MM.1S (cell line): ENCODE data around the gene ZNF219.

Source experiments
- DNase-seq: peaks from one replicate; pipeline ENCODE4 v3.0.0-alpha.2; 2015
- H2AFZ ChIP-seq: fragments of 300-600 bp; sonication (generic); 2 replicates; pipeline ENCODE4 v1.6.0; 2016; ENCODE audit warnings: antibody characterized with exemption, low read length
- H3F3A ChIP-seq: fragments of 300-600 bp; sonication (generic); 2 replicates; pipeline ENCODE4 v1.6.1; 2016; ENCODE audit warnings: mild to moderate bottlenecking, antibody characterized with exemption, low read length, moderate library complexity, mixed read lengths; ENCODE audit not compliant: insufficient read depth
- H3K27ac ChIP-seq: fragments of 300-600 bp; sonication (generic); 2 replicates; pipeline ENCODE4 v1.5.1; 2016; ENCODE audit warnings: mild to moderate bottlenecking, low read length
- H3K27me3 ChIP-seq: fragments of 300-600 bp; sonication (generic); replicated peaks from 2 replicates; pipeline ENCODE4 v1.6.0; 2016; ENCODE audit warnings: low read length; ENCODE audit not compliant: insufficient read depth
- H3K36me3 ChIP-seq: fragments of 300-600 bp; sonication (generic); replicated peaks from 2 replicates; pipeline ENCODE4 v1.6.1; 2016; ENCODE audit warnings: mild to moderate bottlenecking, low read length, mixed read lengths; ENCODE audit not compliant: insufficient read depth
- H3K4me1 ChIP-seq: fragments of 300-600 bp; sonication (generic); 2 replicates; pipeline ENCODE4 v1.6.1; 2016; ENCODE audit warnings: low read length, mixed read lengths
- H3K4me2 ChIP-seq: fragments of 300-600 bp; sonication (generic); 2 replicates; pipeline ENCODE4 v1.6.0; 2016; ENCODE audit warnings: low read depth, low read length
- H3K4me3 ChIP-seq: fragments of 300-600 bp; sonication (generic); 2 replicates; pipeline ENCODE4 v1.5.1; 2016; ENCODE audit warnings: low read length, mixed read lengths
- H3K79me2 ChIP-seq: fragments of 300-600 bp; sonication (generic); 2 replicates; pipeline ENCODE4 v1.6.1; 2016; ENCODE audit warnings: mixed run types, low read length, mixed read lengths
- H3K9ac ChIP-seq: fragments of 300-600 bp; sonication (generic); 2 replicates; pipeline ENCODE4 v1.6.1; 2016; ENCODE audit warnings: low read length, mixed read lengths
- H3K9me2 ChIP-seq: fragments of 300-600 bp; sonication (generic); replicated peaks from 2 replicates; pipeline ENCODE4 v1.6.1; 2016; ENCODE audit warnings: mild to moderate bottlenecking, low read length, mixed read lengths; ENCODE audit not compliant: insufficient read depth
- H3K9me3 ChIP-seq: fragments of 300-600 bp; sonication (generic); replicated peaks from 2 replicates; pipeline ENCODE4 v1.6.1; 2016; ENCODE audit warnings: mild to moderate bottlenecking, low read length, mixed read lengths; ENCODE audit not compliant: insufficient read depth
- H4K20me1 ChIP-seq: fragments of 300-600 bp; sonication (generic); 2 replicates; pipeline ENCODE4 v1.6.1; 2016; ENCODE audit warnings: mild to moderate bottlenecking, low read length, moderate library complexity, mixed read lengths; ENCODE audit not compliant: insufficient read depth
- EZH2 ChIP-seq: fragments of 300-600 bp; sonication (generic); optimal IDR thresholded peaks from 2 replicates; pipeline ENCODE3; 2017; ENCODE audit warnings: low read depth, mild to moderate bottlenecking, antibody characterized with exemption, low read length, mixed read lengths
- EZH2phosphoT487 ChIP-seq: fragments of 300-600 bp; sonication (generic); IDR thresholded peaks from 2 replicates; pipeline ENCODE4 v1.6.1; 2018; ENCODE audit warnings: antibody characterized with exemption, low read length
- TF ChIP-seq, protein P1 (sequence below): fragments of 300-600 bp; sonication (generic); IDR thresholded peaks from 2 replicates; pipeline ENCODE4 v1.5.1; 2016; ENCODE audit warnings: antibody characterized with exemption, low read length, mixed read lengths

Gene ZNF219

DNA sequence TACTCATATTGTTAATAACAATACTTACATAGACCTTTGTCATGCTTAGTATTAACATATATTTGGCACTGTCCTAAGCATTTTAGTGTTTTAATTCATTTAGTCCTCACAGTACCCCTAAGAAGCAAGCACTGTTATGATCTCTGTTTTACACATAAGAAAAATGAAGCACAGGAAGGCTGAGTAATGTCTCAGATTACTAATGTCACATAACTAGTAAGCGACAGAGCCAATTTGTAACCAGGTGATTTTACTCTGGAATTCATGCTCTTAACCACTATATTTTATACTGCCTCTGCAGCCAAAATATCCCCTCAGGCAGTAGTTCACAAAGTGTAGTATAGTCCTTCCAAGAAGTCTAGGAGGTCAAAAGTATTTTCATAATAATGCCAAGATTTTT, 22.7 kb upstream of the ZNF219 start:
- no peaks in the 10 kb centered on the region for H3F3A ChIP-seq
- 0 out of 2 replicates have a peak, but pooled peaks cover 7% of the 10 kb centered on the region for H3K4me1 ChIP-seq
- no peak overlapping the region for H2AFZ ChIP-seq
- no peak overlapping the region for H3K4me2 ChIP-seq
- no peak overlapping the region for H3K27ac ChIP-seq
- no peaks in the 10 kb centered on the region for H3K9me2 ChIP-seq
- TF ChIP-seq EZH2 (no peak), EZH2phosphoT487 (no peak)
- TF ChIP-seq, protein P1, sequence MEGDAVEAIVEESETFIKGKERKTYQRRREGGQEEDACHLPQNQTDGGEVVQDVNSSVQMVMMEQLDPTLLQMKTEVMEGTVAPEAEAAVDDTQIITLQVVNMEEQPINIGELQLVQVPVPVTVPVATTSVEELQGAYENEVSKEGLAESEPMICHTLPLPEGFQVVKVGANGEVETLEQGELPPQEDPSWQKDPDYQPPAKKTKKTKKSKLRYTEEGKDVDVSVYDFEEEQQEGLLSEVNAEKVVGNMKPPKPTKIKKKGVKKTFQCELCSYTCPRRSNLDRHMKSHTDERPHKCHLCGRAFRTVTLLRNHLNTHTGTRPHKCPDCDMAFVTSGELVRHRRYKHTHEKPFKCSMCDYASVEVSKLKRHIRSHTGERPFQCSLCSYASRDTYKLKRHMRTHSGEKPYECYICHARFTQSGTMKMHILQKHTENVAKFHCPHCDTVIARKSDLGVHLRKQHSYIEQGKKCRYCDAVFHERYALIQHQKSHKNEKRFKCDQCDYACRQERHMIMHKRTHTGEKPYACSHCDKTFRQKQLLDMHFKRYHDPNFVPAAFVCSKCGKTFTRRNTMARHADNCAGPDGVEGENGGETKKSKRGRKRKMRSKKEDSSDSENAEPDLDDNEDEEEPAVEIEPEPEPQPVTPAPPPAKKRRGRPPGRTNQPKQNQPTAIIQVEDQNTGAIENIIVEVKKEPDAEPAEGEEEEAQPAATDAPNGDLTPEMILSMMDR = no peak
- H3K9ac ChIP-seq = no peak overlapping the region
- no peak for DNase-seq
- no peaks in the 10 kb centered on the region for H3K27me3 ChIP-seq
- H4K20me1 ChIP-seq = no peaks in the 10 kb centered on the region
- no peaks in the 10 kb centered on the region for H3K9me3 ChIP-seq
- H3K4me3 ChIP-seq = no peak overlapping the region
- no peaks in the 10 kb centered on the region for H3K79me2 ChIP-seq
- no peaks in the 10 kb centered on the region for H3K36me3 ChIP-seq

DNA sequence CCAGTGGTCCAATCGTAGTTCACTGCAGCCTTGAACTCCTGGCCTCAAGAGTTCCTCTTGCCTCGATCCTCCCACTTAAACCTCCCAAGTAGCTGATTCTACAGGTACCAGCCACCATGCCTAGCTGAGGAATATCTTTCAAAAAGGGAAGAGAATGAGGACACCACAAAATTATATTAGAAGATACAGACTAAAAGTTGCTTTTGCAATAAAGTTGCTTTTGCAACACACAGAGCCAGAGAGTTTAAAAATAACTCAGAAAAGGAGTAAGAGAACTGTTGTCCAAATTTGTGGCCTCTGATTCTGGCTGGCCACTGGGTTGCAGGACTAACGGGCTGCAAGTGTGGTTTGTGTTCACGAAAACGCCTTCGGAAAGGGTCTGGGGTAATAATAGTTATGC, 22.2 kb upstream of the ZNF219 start:
- H3K36me3 ChIP-seq = no peaks in the 10 kb centered on the region
- no peaks in the 10 kb centered on the region for H4K20me1 ChIP-seq
- no peaks in the 10 kb centered on the region for H3K9me2 ChIP-seq
- H3K4me3 ChIP-seq = no peak overlapping the region
- 0 out of 2 replicates have a peak, but pooled peaks cover 7% of the 10 kb centered on the region for H3K4me1 ChIP-seq
- H3K4me2 ChIP-seq = no peak overlapping the region
- H3K9ac ChIP-seq = no peak overlapping the region
- H3K9me3 ChIP-seq = no peaks in the 10 kb centered on the region
- H2AFZ ChIP-seq = no peak overlapping the region
- H3F3A ChIP-seq = no peaks in the 10 kb centered on the region
- no peak for DNase-seq
- H3K27ac ChIP-seq = no peak overlapping the region
- no peak for TF ChIP-seq EZH2
- no peak for TF ChIP-seq EZH2phosphoT487
- TF ChIP-seq, protein P1 = no peak
- H3K79me2 ChIP-seq = no peaks in the 10 kb centered on the region
- no peaks in the 10 kb centered on the region for H3K27me3 ChIP-seq

DNA sequence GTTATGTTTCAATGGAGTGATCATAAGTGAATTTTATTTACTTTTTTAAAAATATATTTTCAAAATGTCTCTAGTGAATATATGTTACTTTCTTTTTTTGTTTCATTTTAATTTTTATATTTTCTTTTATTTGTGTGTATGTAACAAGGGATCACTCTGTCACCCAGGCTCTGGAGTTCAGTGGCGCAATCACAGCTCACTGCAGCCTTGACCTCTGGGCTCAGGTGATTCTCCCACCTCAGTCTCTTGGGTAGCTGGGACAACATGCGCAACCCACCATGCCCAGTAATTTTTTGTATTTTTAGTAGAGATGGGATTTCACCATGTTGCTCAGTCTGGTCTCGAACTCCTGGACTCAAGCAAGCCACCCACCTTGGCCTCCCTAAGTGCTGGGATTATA, 20.5 kb upstream of the ZNF219 start:
- DNase-seq = no peak
- Histone ChIP-seq H2AFZ (no peak overlapping the region), H3K79me2 (no peaks in the 10 kb centered on the region), H3K27ac (no peak overlapping the region), H3K4me3 (no peak overlapping the region), H4K20me1 (no peaks in the 10 kb centered on the region), H3K4me2 (no peak overlapping the region), H3K9me3 (no peaks in the 10 kb centered on the region), H3K36me3 (no peaks in the 10 kb centered on the region), H3K9me2 (no peaks in the 10 kb centered on the region), H3F3A (no peaks in the 10 kb centered on the region), H3K27me3 (no peaks in the 10 kb centered on the region), H3K9ac (no peak overlapping the region), H3K4me1 (0 out of 2 replicates have a peak, but pooled peaks cover 7% of the 10 kb centered on the region)
- no peak for TF ChIP-seq EZH2
- TF ChIP-seq EZH2phosphoT487 = no peak
- TF ChIP-seq, protein P1 = no peak
